Fibroblast of villous mesenchyme (primary cell): ENCODE measurements around the gene URM1. TPM values are rescaled to one million over a fixed set of nuclear protein-coding genes. Genes with fewer than 3 reads are reported as not detected.

Experiments used
- DNase-seq: peaks from one replicate; pipeline ENCODE4 v3.0.0-alpha.2; 2010; ENCODE audit warnings: low read depth
- H3K4me3 ChIP-seq: 2 replicates; pipeline ENCODE4 v1.5.1; 2011; ENCODE audit warnings: low read depth, mild to moderate bottlenecking, low read length
- CTCF ChIP-seq: IDR thresholded peaks from 2 replicates; pipeline ENCODE4 v1.5.1; 2012; ENCODE audit warnings: low read depth, mild to moderate bottlenecking, low read length; ENCODE audit not compliant: insufficient read depth
- total RNA-seq: library from RNA; depleted of rRNA; stranded (reverse); fragments of >200 nt; gene quantifications from 2 replicates; pipeline ENCODE4 v1.2.3, GENCODE V29; 2012

The URM1 gene
- total RNA-seq, 1 donor, result 29.8 TPM

- TF ChIP-seq CTCF, result no peak
- H3K4me3 ChIP-seq, result peak overlapping the region; percentile 68
- DNase-seq, result no peak
Measured at GRCh38 chr9:128340691-128341434, 30.3 kb upstream of the URM1 start.

- peak; percentile 63 for DNase-seq
- H3K4me3 ChIP-seq, result peak overlapping the region; percentile 68
- TF ChIP-seq CTCF, result peak; percentile 67
Measured at GRCh38 chr9:128341435-128341849, 29.7 kb upstream of the URM1 start.

DNA sequence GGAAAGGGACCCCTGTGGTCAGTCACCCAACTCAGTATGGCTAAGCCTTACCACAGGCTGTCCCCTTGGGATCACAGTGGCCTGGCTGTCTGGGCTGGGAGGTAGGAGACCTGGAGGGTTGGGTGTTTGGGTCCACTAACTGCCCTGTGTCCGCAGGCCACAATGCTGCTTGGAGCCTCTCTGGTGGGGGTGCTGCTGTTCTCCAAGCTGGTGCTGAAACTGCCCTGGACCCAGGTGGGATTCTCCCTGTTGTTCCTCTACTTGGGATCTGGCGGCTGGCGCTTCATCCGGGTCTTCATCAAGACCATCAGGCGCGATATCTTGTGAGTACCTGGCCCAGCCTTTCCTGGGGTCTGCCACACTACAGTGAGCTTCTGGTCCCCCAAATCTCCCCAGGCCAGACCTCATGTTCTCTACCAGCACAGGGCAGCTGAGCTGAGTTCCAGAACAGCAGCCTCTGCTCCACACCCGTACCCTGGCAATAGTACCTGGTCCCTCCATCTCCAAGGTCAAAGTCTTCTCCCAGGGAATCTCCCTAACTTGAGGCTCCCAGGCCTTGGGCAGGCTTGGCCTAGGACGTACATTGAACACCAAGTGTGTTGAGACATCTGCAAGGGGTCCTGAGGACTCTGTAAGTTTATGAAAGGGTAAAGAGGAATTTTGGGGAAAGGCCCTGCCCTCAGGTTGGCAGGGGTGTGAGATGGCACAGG, 28.0 kb upstream of the URM1 start:
- H3K4me3 ChIP-seq, result no peak overlapping the region
- TF ChIP-seq CTCF, result no peak
- DNase-seq, result no peak

DNA sequence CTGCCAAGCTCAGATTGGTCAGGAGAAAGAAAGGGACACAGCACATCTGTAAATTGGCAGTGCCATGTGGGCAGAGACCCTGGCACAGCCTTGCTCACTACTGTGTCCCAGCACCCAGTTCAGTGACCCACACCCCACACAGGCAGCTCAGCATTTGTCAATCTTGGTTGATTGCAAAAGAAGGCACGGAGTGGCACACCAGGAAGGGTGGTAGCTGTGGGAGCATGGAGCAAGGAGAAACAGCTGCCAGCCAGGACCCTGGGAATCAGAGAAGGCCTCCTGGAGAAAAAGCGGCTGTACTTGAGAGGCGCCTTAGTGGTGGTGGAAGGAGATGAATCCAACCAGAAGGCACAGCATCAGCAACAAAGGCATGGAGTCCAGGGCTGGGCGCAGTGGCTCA, 27.3 kb upstream of the URM1 start:
- H3K4me3 ChIP-seq, result no peak overlapping the region
- no peak for TF ChIP-seq CTCF

DNA sequence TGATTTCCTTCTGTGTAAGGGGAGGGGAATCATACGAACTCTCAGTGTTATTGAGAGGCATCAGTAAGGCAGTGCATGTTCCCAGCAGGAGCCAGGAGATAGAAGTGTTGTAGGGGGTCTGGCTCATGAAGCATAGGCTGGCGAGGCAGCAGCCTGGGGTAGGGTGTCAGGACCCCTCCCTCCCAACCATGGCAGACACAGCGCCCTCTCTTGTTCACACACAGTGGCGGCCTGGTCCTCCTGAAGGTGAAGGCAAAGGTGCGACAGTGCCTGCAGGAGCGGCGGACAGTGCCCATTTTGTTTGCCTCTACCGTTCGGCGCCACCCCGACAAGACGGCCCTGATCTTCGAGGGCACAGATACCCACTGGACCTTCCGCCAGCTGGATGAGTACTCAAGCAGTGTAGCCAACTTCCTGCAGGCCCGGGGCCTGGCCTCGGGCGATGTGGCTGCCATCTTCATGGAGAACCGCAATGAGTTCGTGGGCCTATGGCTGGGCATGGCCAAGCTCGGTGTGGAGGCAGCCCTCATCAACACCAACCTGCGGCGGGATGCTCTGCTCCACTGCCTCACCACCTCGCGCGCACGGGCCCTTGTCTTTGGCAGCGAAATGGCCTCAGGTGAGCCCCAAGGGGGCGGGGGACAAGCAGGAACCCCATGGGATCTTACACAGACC, 26.1 kb upstream of the URM1 start:
- DNase-seq, result no peak
- no peak for TF ChIP-seq CTCF
- H3K4me3 ChIP-seq, result no peak overlapping the region

More for the DNA sequence above, 27.3 kb upstream of the URM1 start:
- no peak for DNase-seq

DNA sequence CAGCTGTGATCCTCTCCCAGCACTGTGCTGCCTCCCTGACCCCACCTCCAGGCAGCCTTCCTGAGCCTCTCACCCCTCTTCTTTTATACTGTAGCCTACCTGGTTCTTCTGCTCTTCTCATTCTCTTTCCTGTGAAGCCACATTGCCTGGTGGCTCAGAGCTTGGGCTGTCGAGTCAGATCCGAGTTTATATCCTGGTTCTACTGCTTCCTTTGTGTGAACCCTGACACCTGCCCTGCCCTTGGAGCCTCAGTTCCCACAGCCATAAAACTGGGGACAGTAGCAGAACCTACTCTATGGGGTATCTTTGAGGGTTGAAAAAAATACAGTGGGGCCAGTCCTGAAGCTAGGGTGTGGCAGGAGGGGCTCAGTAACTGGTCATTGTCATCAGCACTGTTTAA, 22.0 kb upstream of the URM1 start:
- no peak for TF ChIP-seq CTCF
- no peak for DNase-seq
- H3K4me3 ChIP-seq, result no peak overlapping the region
